HEK293 (cell line): ENCODE measurements around the gene APOO.

Experiments used
- CTCF ChIA-PET: fragments of 350-600 bp; formaldehyde crosslinking; extraction: SDS; loops from one replicate; lab custom pipeline; 2021; ENCODE audit warnings: antibody characterized with exemption; lab: Yijun Ruan, JAX
- POLR2A ChIA-PET: fragments of 300-600 bp; formaldehyde crosslinking; extraction: SDS; loops from one replicate; lab custom pipeline; 2020; ENCODE audit warnings: antibody characterized with exemption, inconsistent platforms; lab: Yijun Ruan, JAX
- H3K27ac ChIP-seq: fragments of 200-500 bp; sonication (Bioruptor generic); 2 replicates; pipeline ENCODE4 v1.5.1; 2014; ENCODE audit warnings: low read depth, low read length, control low read depth, inconsistent platforms; ENCODE audit errors: extremely low read depth
- H3K36me3 ChIP-seq, 2 experiments: fragments of 200-500 bp in 1 of 2; sonication (Bioruptor generic) in 1 of 2; 1 replicate in 1 of 2; 2 replicates in 1 of 2; pipeline ENCODE4 v1.5.1; 2014 to 2017; ENCODE audit warnings: inconsistent platforms in 2 of 2, low read length in 2 of 2; ENCODE audit not compliant: control insufficient read depth in 2 of 2, insufficient read depth in 1 of 2
- H3K4me1 ChIP-seq: fragments of 200-500 bp; sonication (Bioruptor generic); 2 replicates; pipeline ENCODE4 v1.5.1; 2014; ENCODE audit warnings: mild to moderate bottlenecking, low read length, inconsistent platforms; ENCODE audit not compliant: control insufficient read depth, insufficient read depth
- H3K4me3 ChIP-seq: 2 replicates; pipeline ENCODE4 v1.5.1; 2011; ENCODE audit warnings: low read depth, mild to moderate bottlenecking, control low read depth, low read length, moderate library complexity
- H3K9me3 ChIP-seq: fragments of 200-500 bp; sonication (Bioruptor generic); 2 replicates; pipeline ENCODE4 v1.5.1; 2014; ENCODE audit warnings: low read depth, low read length, inconsistent platforms; ENCODE audit not compliant: control insufficient read depth, insufficient read depth
- ATF2 ChIP-seq: fragments of 450-650 bp; formaldehyde crosslinking; IDR thresholded peaks from 2 replicates; pipeline ENCODE4 v1.5.1; 2016; ENCODE audit warnings: missing biosample characterization, missing genetic modification characterization, low read depth
- HOXD13 ChIP-seq: sonication (generic); formaldehyde crosslinking; IDR thresholded peaks from 2 replicates; pipeline ENCODE4 v1.8.0; 2022; ENCODE audit warnings: missing genetic modification reagents, borderline replicate concordance
- OVOL3 ChIP-seq: fragments of 450-650 bp; formaldehyde crosslinking; IDR thresholded peaks from 2 replicates; pipeline ENCODE4 v1.5.1; 2016; ENCODE audit warnings: missing biosample characterization, missing genetic modification characterization
- PRDM1 ChIP-seq: fragments of 450-650 bp; formaldehyde crosslinking; IDR thresholded peaks from 2 replicates; pipeline ENCODE4; 2016; ENCODE audit warnings: missing biosample characterization, missing genetic modification characterization
- PRDM6 ChIP-seq: fragments of 450-650 bp; formaldehyde crosslinking; IDR thresholded peaks from 2 replicates; pipeline ENCODE4 v1.5.1; 2017; ENCODE audit warnings: missing biosample characterization, missing genetic modification characterization
- REPIN1 ChIP-seq: fragments of 450-650 bp; formaldehyde crosslinking; IDR thresholded peaks from 2 replicates; pipeline ENCODE4 v1.5.1; 2017; ENCODE audit warnings: missing biosample characterization, missing genetic modification characterization, low read depth
- TRIM28 ChIP-seq: IDR thresholded peaks from 2 replicates; pipeline ENCODE4 v1.6.1; 2011; ENCODE audit warnings: low read length, control low read depth, borderline replicate concordance
- TSHZ1 ChIP-seq: fragments of 450-650 bp; formaldehyde crosslinking; IDR thresholded peaks from 2 replicates; pipeline ENCODE4 v1.5.1; 2016; ENCODE audit warnings: missing biosample characterization, missing genetic modification characterization, borderline replicate concordance
- ZBTB1 ChIP-seq: fragments of 450-650 bp; formaldehyde crosslinking; IDR thresholded peaks from 2 replicates; pipeline ENCODE4 v1.5.1; 2016; ENCODE audit warnings: missing biosample characterization, missing genetic modification characterization
- ZBTB6 ChIP-seq: fragments of 450-650 bp; formaldehyde crosslinking; IDR thresholded peaks from 2 replicates; pipeline ENCODE4 v1.5.1; 2017; ENCODE audit warnings: missing biosample characterization, missing genetic modification characterization
- ZBTB8A ChIP-seq: fragments of 450-650 bp; formaldehyde crosslinking; IDR thresholded peaks from 2 replicates; pipeline ENCODE4 v1.5.1; 2016; ENCODE audit warnings: missing biosample characterization, missing genetic modification characterization
- ZNF16 ChIP-seq: fragments of 450-650 bp; formaldehyde crosslinking; IDR thresholded peaks from 2 replicates; pipeline ENCODE4 v1.5.1; 2016; ENCODE audit warnings: low read depth, missing biosample characterization, missing genetic modification characterization
- ZNF37A ChIP-seq: fragments of 450-650 bp; IDR thresholded peaks from 2 replicates; pipeline ENCODE4 v1.5.1; 2018; ENCODE audit warnings: missing biosample characterization, missing genetic modification characterization
- ZNF561 ChIP-seq: fragments of 450-650 bp; IDR thresholded peaks from 2 replicates; pipeline ENCODE4 v1.5.1; 2018; ENCODE audit warnings: missing biosample characterization, missing genetic modification characterization, borderline replicate concordance
- ZNF600 ChIP-seq: fragments of 450-650 bp; formaldehyde crosslinking; IDR thresholded peaks from 2 replicates; pipeline ENCODE4 v1.5.1; 2016; ENCODE audit warnings: missing biosample characterization, missing genetic modification characterization
- ZNF785 ChIP-seq: fragments of 450-650 bp; formaldehyde crosslinking; IDR thresholded peaks from 2 replicates; pipeline ENCODE4 v1.5.1; 2016; ENCODE audit warnings: missing biosample characterization, missing genetic modification characterization
- ZNF792 ChIP-seq: fragments of 450-650 bp; formaldehyde crosslinking; IDR thresholded peaks from 2 replicates; pipeline ENCODE4 v1.5.1; 2016; ENCODE audit warnings: missing biosample characterization, missing genetic modification characterization
- ZXDB ChIP-seq: fragments of 450-650 bp; formaldehyde crosslinking; IDR thresholded peaks from 2 replicates; pipeline ENCODE4 v1.5.1; 2016; ENCODE audit warnings: missing biosample characterization, missing genetic modification characterization
- TF ChIP-seq, protein P1 (sequence below): fragments of 450-650 bp; formaldehyde crosslinking; IDR thresholded peaks from 2 replicates; pipeline ENCODE4 v1.5.1; 2017; ENCODE audit warnings: missing biosample characterization, missing genetic modification characterization
- TF ChIP-seq, protein P2 (sequence below): fragments of 450-650 bp; formaldehyde crosslinking; optimal IDR thresholded peaks from 2 replicates; pipeline ENCODE3; 2016; ENCODE audit warnings: missing biosample characterization, mild to moderate bottlenecking, missing genetic modification characterization
- TF ChIP-seq, protein P3 (sequence below): fragments of 450-650 bp; formaldehyde crosslinking; IDR thresholded peaks from 2 replicates; pipeline ENCODE4 v1.5.1; 2016; ENCODE audit warnings: missing biosample characterization, missing genetic modification characterization
- TF ChIP-seq, protein P4 (sequence below): fragments of 450-650 bp; formaldehyde crosslinking; IDR thresholded peaks from 2 replicates; pipeline ENCODE4 v1.5.1; 2016; ENCODE audit warnings: missing biosample characterization, missing genetic modification characterization

APOO gene

GRCh38 chrX:23907498-23908218 lies at the start of gene APOO, which contains the start of gene CXorf58:
APOO (minus strand) TSS chrX:23907938; CDS start chrX:23907702, 236 bp downstream.
CXorf58 (plus strand) TSS chrX:23908006; CDS start chrX:23910303, 2,297 bp downstream.
- CTCF ChIA-PET, result interaction anchor here (1.0 to 3.3 kb wide), 6 partner anchors 61 to 158 kb away, joined by 3 to 14 read pairs (median 3); partner anchors contain the start of gene EIF2S3
- no peaks in the 10 kb centered on the region for H3K9me3 ChIP-seq
- POLR2A ChIA-PET, result interaction anchor here (0.5 to 2.6 kb wide), 5 partner anchors 46 to 725 kb away, joined by 3 to 17 read pairs (median 8); partner anchors contain the start of genes EIF2S3 and SAT1
- no peaks in the 10 kb centered on the region for H3K36me3 ChIP-seq
- H3K4me3 ChIP-seq, result peak within 1 kb of the TSS; percentile 58
- peak within 1 kb of the TSS; percentile 88 for H3K27ac ChIP-seq
- H3K4me1 ChIP-seq, result 0 out of 2 replicates have a peak, but pooled peaks cover 3% of the 10 kb centered on the region
- TF ChIP-seq ATF2 (tag by site-specific recombination) (no peak), ZNF600 (tag by site-specific recombination) (peak; percentile 67), PRDM1 (tag by site-specific recombination) (no peak), ZBTB8A (peak; percentile 84), PRDM6 (tag by site-specific recombination) (no peak), REPIN1 (tag by site-specific recombination) (no peak), ZBTB1 (tag by site-specific recombination) (0 out of 2 replicates have a peak, but pooled peaks have one; percentile 22), OVOL3 (tag by site-specific recombination) (no peak), ZNF16 (tag by site-specific recombination) (no peak), ZXDB (tag by site-specific recombination) (peak; percentile 86), TSHZ1 (no peak), ZNF792 (tag by site-specific recombination) (no peak), ZBTB6 (tag by site-specific recombination) (peak; percentile 81; the same call in 1 of the 2 replicates), HOXD13 (no peak), ZNF37A (no peak), TRIM28 (peak; percentile 15; the same call in 1 of the 2 replicates), ZNF785 (0 out of 2 replicates have a peak, but pooled peaks have one; percentile 42), ZNF561 (tag by site-specific recombination) (no peak; the same call in 1 of the 2 replicates)
- TF ChIP-seq, protein P1, sequence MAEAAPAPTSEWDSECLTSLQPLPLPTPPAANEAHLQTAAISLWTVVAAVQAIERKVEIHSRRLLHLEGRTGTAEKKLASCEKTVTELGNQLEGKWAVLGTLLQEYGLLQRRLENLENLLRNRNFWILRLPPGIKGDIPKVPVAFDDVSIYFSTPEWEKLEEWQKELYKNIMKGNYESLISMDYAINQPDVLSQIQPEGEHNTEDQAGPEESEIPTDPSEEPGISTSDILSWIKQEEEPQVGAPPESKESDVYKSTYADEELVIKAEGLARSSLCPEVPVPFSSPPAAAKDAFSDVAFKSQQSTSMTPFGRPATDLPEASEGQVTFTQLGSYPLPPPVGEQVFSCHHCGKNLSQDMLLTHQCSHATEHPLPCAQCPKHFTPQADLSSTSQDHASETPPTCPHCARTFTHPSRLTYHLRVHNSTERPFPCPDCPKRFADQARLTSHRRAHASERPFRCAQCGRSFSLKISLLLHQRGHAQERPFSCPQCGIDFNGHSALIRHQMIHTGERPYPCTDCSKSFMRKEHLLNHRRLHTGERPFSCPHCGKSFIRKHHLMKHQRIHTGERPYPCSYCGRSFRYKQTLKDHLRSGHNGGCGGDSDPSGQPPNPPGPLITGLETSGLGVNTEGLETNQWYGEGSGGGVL, result peak; percentile 70
- TF ChIP-seq, protein P2, sequence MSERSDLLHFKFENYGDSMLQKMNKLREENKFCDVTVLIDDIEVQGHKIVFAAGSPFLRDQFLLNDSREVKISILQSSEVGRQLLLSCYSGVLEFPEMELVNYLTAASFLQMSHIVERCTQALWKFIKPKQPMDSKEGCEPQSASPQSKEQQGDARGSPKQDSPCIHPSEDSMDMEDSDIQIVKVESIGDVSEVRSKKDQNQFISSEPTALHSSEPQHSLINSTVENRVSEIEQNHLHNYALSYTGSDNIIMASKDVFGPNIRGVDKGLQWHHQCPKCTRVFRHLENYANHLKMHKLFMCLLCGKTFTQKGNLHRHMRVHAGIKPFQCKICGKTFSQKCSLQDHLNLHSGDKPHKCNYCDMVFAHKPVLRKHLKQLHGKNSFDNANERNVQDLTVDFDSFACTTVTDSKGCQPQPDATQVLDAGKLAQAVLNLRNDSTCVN, result peak; percentile 81
- TF ChIP-seq, protein P3, sequence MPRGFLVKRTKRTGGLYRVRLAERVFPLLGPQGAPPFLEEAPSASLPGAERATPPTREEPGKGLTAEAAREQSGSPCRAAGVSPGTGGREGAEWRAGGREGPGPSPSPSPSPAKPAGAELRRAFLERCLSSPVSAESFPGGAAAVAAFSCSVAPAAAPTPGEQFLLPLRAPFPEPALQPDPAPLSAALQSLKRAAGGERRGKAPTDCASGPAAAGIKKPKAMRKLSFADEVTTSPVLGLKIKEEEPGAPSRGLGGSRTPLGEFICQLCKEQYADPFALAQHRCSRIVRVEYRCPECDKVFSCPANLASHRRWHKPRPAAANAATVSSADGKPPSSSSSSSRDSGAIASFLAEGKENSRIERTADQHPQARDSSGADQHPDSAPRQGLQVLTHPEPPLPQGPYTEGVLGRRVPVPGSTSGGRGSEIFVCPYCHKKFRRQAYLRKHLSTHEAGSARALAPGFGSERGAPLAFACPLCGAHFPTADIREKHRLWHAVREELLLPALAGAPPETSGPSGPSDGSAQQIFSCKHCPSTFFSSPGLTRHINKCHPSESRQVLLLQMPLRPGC (tag by site-specific recombination), result no peak
- TF ChIP-seq, protein P4, sequence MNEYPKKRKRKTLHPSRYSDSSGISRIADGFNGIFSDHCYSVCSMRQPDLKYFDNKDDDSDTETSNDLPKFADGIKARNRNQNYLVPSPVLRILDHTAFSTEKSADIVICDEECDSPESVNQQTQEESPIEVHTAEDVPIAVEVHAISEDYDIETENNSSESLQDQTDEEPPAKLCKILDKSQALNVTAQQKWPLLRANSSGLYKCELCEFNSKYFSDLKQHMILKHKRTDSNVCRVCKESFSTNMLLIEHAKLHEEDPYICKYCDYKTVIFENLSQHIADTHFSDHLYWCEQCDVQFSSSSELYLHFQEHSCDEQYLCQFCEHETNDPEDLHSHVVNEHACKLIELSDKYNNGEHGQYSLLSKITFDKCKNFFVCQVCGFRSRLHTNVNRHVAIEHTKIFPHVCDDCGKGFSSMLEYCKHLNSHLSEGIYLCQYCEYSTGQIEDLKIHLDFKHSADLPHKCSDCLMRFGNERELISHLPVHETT (tag by site-specific recombination), result 0 out of 2 replicates have a peak, but pooled peaks have one; percentile 36
